Measurements from ENCODE around the gene KMT5B. TPM values are rescaled to one million over a fixed set of nuclear protein-coding genes. Genes with fewer than 3 reads are reported as not detected.

The KMT5B gene
- total and polyA plus RNA-seq, 10 of the 15 experiments (the other 5 are each of a cell fraction or from before 2014, with no cell fraction given) = 4.7 to 21.8 (median 18.0) TPM

GRCh38 chr11:68179847-68180246 is 33.2 kb downstream of the KMT5B start:
- no peaks in the 10 kb centered on the region for H3K27me3 ChIP-seq (replicated peaks in 1 of 2; ENCODE audit: control insufficient read depth in 2 of 2, insufficient read depth in 2 of 2, low read length in 1 of 2)
- no peak overlapping the region for H3K4me2 ChIP-seq (ENCODE audit: control insufficient read depth, insufficient read depth)
- no TSS peak for BruUV-seq (replicated peaks)
- 97% methylated on average over 2 of the region's 2 CpGs for WGBS (ENCODE audit: insufficient coverage, insufficient replicate concordance, low lambda C conversion rate, missing lambda C conversion rate)
- TF ChIP-seq POLR2AphosphoS5 (IDR thresholded peaks at IDR 0.05; ENCODE audit: low read length) (no peak), HDAC6 (IDR thresholded peaks at IDR 0.05; ENCODE audit: unreplicated experiment) (no peak), MEF2B (IDR thresholded peaks at IDR 0.05; ENCODE audit: partially characterized antibody, poor library complexity, severe bottlenecking) (no peak), CBX3 (IDR thresholded peaks at IDR 0.05; ENCODE audit: borderline replicate concordance, low read depth) (no peak), STAT1 (conservative IDR thresholded peaks at IDR 0.05) (no peak), POU2F2 (IDR thresholded peaks at IDR 0.05; ENCODE audit: borderline replicate concordance, low read depth, low read length) (no peak), LARP7 (IDR thresholded peaks at IDR 0.05) (no peak), ZBTB11 (CRISPR knock-in tag; IDR thresholded peaks at IDR 0.05) (no peak), ZSCAN29 (IDR thresholded peaks at IDR 0.05) (no peak), PAX8 (IDR thresholded peaks at IDR 0.05) (no peak)
- ChIA-PET SMC1A (ENCODE audit: uncharacterized antibody, unreplicated experiment) (interaction anchor here (1.2 kb wide), 1 partner anchor 15 kb away, joined by 5 read pairs; no protein-coding TSS in a partner anchor), CTCF (interaction anchor here (0.7 to 1.7 kb wide), 5 partner anchors 9 to 30 kb away, joined by 3 to 7 read pairs (median 5); no protein-coding TSS in a partner anchor), POLR2A (no interaction called here), RAD21 (ENCODE audit: unreplicated experiment) (no interaction called here)
- peaks cover 0 to 11% of the 10 kb centered on the region in 2 experiments; a peak in 3 of 4 replicates for H3K36me3 ChIP-seq (ENCODE audit: control insufficient read depth in 2 of 2, insufficient read depth in 2 of 2, low read length in 1 of 2)
- H3K4me1 ChIP-seq (ENCODE audit: control insufficient read depth, insufficient read depth, low read length) = 0 out of 2 replicates have a peak, but pooled peaks cover 4% of the 10 kb centered on the region
- ATAC-seq (no peak), DNase-seq (ENCODE audit: low read depth, low spot score) (no peak), FAIRE-seq (peak; percentile 23)
- no peaks in the 10 kb centered on the region for H3K79me2 ChIP-seq (ENCODE audit: control insufficient read depth, insufficient read depth, low read length)
- H3K27ac ChIP-seq (ENCODE audit: control insufficient read depth, insufficient read depth) = no peak overlapping the region
- H2AFZ ChIP-seq (ENCODE audit: control insufficient read depth, low read depth, low read length) = no peak overlapping the region
- no peak overlapping the region for H3K9ac ChIP-seq (ENCODE audit: control insufficient read depth, insufficient read depth, low read length)
- intact Hi-C loops (cut with micrococcal nuclease; ENCODE audit: unreplicated experiment) = no loop called here
- H3K4me3 ChIP-seq = no peak overlapping the region
- in situ Hi-C loops (cut with MboI) = no loop called here
- no peaks in the 10 kb centered on the region for H4K20me1 ChIP-seq (ENCODE audit: control insufficient read depth, insufficient read depth)
- no peaks in the 10 kb centered on the region for H3K9me3 ChIP-seq (replicated peaks; ENCODE audit: control insufficient read depth, insufficient read depth, low read length)
